Ishikawa (cell line): ENCODE data around the gene SPECC1.

Experiments used
- CEBPB ChIP-seq: IDR thresholded peaks from 2 replicates; pipeline ENCODE4 v1.6.1; 2012
- CREB1 ChIP-seq: IDR thresholded peaks from 2 replicates; pipeline ENCODE4 v1.6.1; 2012; ENCODE audit warnings: low read depth
- EP300 ChIP-seq: IDR thresholded peaks from 2 replicates; pipeline ENCODE4 v1.6.1; 2012; ENCODE audit warnings: borderline replicate concordance
- TAF1 ChIP-seq: IDR thresholded peaks from 2 replicates; pipeline ENCODE4 v1.6.1; 2012; ENCODE audit warnings: low read depth, mild to moderate bottlenecking
- TF ChIP-seq, protein P1 (sequence below): IDR thresholded peaks from 2 replicates; pipeline ENCODE4 v1.6.1; 2012; ENCODE audit warnings: low read depth, mild to moderate bottlenecking

DNA sequence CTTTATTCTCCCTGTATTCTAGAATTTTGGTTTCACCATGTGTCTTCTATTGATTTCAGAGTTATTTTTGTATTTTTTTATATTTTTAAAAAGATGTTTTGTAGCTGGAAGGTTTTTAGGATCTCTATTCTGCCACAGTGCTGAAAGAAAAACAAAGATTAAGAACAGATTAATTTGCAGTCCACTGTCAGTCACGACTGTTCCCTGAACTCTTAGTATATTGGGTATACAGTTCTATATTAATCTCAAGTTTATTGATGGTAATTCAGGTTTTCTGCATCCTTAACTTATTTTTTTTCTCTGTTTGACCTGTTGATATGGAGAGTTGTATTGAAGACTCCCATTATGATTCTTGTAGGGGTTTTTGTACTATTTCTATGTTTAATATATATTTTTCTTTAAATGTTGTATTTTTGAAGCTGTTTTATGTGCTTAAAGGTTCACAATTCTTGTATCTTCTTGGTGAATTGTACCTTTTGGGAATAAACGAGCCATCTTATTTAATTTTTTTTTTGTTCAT, 2.9 kb downstream of the SPECC1 start:
- no peak for TF ChIP-seq EP300
- no peak for TF ChIP-seq CREB1
- TF ChIP-seq, protein P1, sequence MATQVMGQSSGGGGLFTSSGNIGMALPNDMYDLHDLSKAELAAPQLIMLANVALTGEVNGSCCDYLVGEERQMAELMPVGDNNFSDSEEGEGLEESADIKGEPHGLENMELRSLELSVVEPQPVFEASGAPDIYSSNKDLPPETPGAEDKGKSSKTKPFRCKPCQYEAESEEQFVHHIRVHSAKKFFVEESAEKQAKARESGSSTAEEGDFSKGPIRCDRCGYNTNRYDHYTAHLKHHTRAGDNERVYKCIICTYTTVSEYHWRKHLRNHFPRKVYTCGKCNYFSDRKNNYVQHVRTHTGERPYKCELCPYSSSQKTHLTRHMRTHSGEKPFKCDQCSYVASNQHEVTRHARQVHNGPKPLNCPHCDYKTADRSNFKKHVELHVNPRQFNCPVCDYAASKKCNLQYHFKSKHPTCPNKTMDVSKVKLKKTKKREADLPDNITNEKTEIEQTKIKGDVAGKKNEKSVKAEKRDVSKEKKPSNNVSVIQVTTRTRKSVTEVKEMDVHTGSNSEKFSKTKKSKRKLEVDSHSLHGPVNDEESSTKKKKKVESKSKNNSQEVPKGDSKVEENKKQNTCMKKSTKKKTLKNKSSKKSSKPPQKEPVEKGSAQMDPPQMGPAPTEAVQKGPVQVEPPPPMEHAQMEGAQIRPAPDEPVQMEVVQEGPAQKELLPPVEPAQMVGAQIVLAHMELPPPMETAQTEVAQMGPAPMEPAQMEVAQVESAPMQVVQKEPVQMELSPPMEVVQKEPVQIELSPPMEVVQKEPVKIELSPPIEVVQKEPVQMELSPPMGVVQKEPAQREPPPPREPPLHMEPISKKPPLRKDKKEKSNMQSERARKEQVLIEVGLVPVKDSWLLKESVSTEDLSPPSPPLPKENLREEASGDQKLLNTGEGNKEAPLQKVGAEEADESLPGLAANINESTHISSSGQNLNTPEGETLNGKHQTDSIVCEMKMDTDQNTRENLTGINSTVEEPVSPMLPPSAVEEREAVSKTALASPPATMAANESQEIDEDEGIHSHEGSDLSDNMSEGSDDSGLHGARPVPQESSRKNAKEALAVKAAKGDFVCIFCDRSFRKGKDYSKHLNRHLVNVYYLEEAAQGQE: no peak
- TF ChIP-seq CEBPB: no peak
- no peak for TF ChIP-seq TAF1
